ENCODE results near the gene TBC1D14.

The TBC1D14 gene

GRCh38 chr4:7004331-7004730, 94.7 kb downstream of the TBC1D14 start:
- no peak for DNase-seq

- no peak for DNase-seq
Observed at GRCh38 chr4:7005571-7005970, 95.9 kb downstream of the TBC1D14 start.

- no peak for DNase-seq
Observed at GRCh38 chr4:7006411-7006810, 96.8 kb downstream of the TBC1D14 start.

GRCh38 chr4:7007142-7007907, 97.7 kb downstream of the TBC1D14 start:
- no peak for DNase-seq

- no peak for DNase-seq
Observed at GRCh38 chr4:7007944-7008343, 98.3 kb downstream of the TBC1D14 start.

GRCh38 chr4:7009564-7009963, 99.9 kb downstream of the TBC1D14 start:
- DNase-seq: no peak

- DNase-seq: no peak
Observed at GRCh38 chr4:7013175-7013574, 103.5 kb downstream of the TBC1D14 start.

- no peak for DNase-seq
Observed at GRCh38 chr4:7014815-7015214, 105.2 kb downstream of the TBC1D14 start.

- DNase-seq: no peak
Observed at GRCh38 chr4:7015383-7016035, 105.9 kb downstream of the TBC1D14 start.

GRCh38 chr4:7016086-7016485, 106.5 kb downstream of the TBC1D14 start:
- no peak for DNase-seq

GRCh38 chr4:7016512-7016911, 106.9 kb downstream of the TBC1D14 start:
- no peak for DNase-seq

GRCh38 chr4:7017446-7018048, 107.9 kb downstream of the TBC1D14 start:
- no peak for DNase-seq

GRCh38 chr4:7018281-7018680, 108.7 kb downstream of the TBC1D14 start:
- no peak for DNase-seq

- DNase-seq: no peak
Observed at GRCh38 chr4:7019367-7019766, 109.7 kb downstream of the TBC1D14 start.

- no peak for DNase-seq
Observed at GRCh38 chr4:7020290-7020689, 110.7 kb downstream of the TBC1D14 start.

- DNase-seq: no peak
Observed at GRCh38 chr4:7020856-7021255, 111.2 kb downstream of the TBC1D14 start.

GRCh38 chr4:7021355-7021754, 111.7 kb downstream of the TBC1D14 start:
- DNase-seq: no peak

GRCh38 chr4:7021930-7022664, 112.5 kb downstream of the TBC1D14 start:
- DNase-seq: no peak

GRCh38 chr4:7023486-7023885, 113.9 kb downstream of the TBC1D14 start:
- no peak for DNase-seq

GRCh38 chr4:7023901-7024300, 114.3 kb downstream of the TBC1D14 start:
- no peak for DNase-seq

- DNase-seq: no peak
Observed at GRCh38 chr4:7024336-7024890, 114.8 kb downstream of the TBC1D14 start.

- DNase-seq: no peak
Observed at GRCh38 chr4:7025040-7025602, 115.5 kb downstream of the TBC1D14 start.

GRCh38 chr4:7026107-7026506, 116.5 kb downstream of the TBC1D14 start:
- DNase-seq: no peak
